Endodermal cell (in vitro differentiated cells): ENCODE results near the gene TMEM161B. TPM values are rescaled to one million over a fixed set of nuclear protein-coding genes. Genes with fewer than 3 reads are reported as not detected.

Experiments
- DNase-seq: peaks from one replicate; pipeline ENCODE4 v3.0.0-alpha.2; 2017
- H3K27ac ChIP-seq: 2 replicates; pipeline ENCODE4 v1.5.1; 2013; ENCODE audit warnings: mild to moderate bottlenecking, low read depth, low read length, moderate library complexity
- H3K27me3 ChIP-seq: 2 replicates; pipeline ENCODE4 v1.6.1; 2013; ENCODE audit warnings: mild to moderate bottlenecking, low read length, moderate library complexity; ENCODE audit not compliant: insufficient read depth, control insufficient read depth, poor library complexity, severe bottlenecking
- H3K36me3 ChIP-seq: 2 replicates; pipeline ENCODE4 v1.7.0; 2013; ENCODE audit warnings: mild to moderate bottlenecking, low read length, moderate library complexity; ENCODE audit not compliant: control insufficient read depth, insufficient read depth
- H3K4me1 ChIP-seq: one replicate; pipeline ENCODE4 v1.7.0; 2013; ENCODE audit warnings: low read length; ENCODE audit not compliant: control insufficient read depth, insufficient read depth
- H3K4me3 ChIP-seq: 2 replicates; pipeline ENCODE4 v1.5.1; 2013; ENCODE audit warnings: mild to moderate bottlenecking, low read length, moderate library complexity
- H3K9ac ChIP-seq: 2 replicates; pipeline ENCODE4 v1.6.1; 2013; ENCODE audit warnings: mild to moderate bottlenecking, low read length, moderate library complexity; ENCODE audit not compliant: poor library complexity, severe bottlenecking; ENCODE audit errors: extremely low read depth
- H3K9me3 ChIP-seq: 2 replicates; pipeline ENCODE4 v1.6.1; 2013; ENCODE audit warnings: mild to moderate bottlenecking, low read length, moderate library complexity; ENCODE audit not compliant: control insufficient read depth
- H3K27ac Mint-ChIP-seq: 2 replicates; pipeline ENCODE4 v1.8.0; 2020; ENCODE audit warnings: mixed read lengths
- H3K27me3 Mint-ChIP-seq: 2 replicates; pipeline ENCODE4 v1.8.0; 2021; ENCODE audit warnings: mild to moderate bottlenecking, mixed read lengths; ENCODE audit not compliant: insufficient read depth
- H3K36me3 Mint-ChIP-seq: 2 replicates; pipeline ENCODE4 v1.8.0; 2020; ENCODE audit warnings: low read depth, mixed read lengths
- H3K4me1 Mint-ChIP-seq: 2 replicates; pipeline ENCODE4 v1.8.0; 2020; ENCODE audit warnings: mixed read lengths
- H3K4me3 Mint-ChIP-seq: 2 replicates; pipeline ENCODE4 v1.8.0; 2020; ENCODE audit warnings: mild to moderate bottlenecking, moderate library complexity, mixed read lengths
- H3K9me3 Mint-ChIP-seq: 2 replicates; pipeline ENCODE4 v1.8.0; 2020; ENCODE audit warnings: mild to moderate bottlenecking, mixed read lengths
- WGBS, 2 experiments: methylation state at CpG; one replicate each; pipeline versions ENCODE4 v1.1.5 to v1.1.7; 2013; ENCODE audit warnings: missing lambda C conversion rate in 2 of 2, mixed read lengths in 1 of 2; ENCODE audit not compliant: insufficient coverage in 1 of 2, insufficient read length in 1 of 2; 5-methylcytosine and 5-hydroxymethylcytosine counted together
- total RNA-seq, 2 donors: library from RNA; stranded (reverse); fragmentation: NEBNext Ultra II Directional in 1 of 2; extraction: Animal tissue kit (Norgen Biotek cat#: 25700) in 1 of 2; gene quantifications; 2 replicates in 1 of 2; 3 replicates in 1 of 2; pipeline ENCODE4 v1.2.1, GENCODE V29; 2021
- TF ChIP-seq, protein P1 (sequence below): fragments of 200-600 bp; sonication (generic); conservative IDR thresholded peaks from 2 replicates; pipeline ENCODE4 v1.5.0; 2021; ENCODE audit warnings: antibody characterized with exemption, mild to moderate bottlenecking

TMEM161B gene
- total RNA-seq, 2 donors from 2014 or later: 17.2 to 18.2 TPM

- H3K27ac Mint-ChIP-seq: no peak overlapping the region
- no peaks in the 10 kb centered on the region for H3K27me3 ChIP-seq
- TF ChIP-seq, protein P1, sequence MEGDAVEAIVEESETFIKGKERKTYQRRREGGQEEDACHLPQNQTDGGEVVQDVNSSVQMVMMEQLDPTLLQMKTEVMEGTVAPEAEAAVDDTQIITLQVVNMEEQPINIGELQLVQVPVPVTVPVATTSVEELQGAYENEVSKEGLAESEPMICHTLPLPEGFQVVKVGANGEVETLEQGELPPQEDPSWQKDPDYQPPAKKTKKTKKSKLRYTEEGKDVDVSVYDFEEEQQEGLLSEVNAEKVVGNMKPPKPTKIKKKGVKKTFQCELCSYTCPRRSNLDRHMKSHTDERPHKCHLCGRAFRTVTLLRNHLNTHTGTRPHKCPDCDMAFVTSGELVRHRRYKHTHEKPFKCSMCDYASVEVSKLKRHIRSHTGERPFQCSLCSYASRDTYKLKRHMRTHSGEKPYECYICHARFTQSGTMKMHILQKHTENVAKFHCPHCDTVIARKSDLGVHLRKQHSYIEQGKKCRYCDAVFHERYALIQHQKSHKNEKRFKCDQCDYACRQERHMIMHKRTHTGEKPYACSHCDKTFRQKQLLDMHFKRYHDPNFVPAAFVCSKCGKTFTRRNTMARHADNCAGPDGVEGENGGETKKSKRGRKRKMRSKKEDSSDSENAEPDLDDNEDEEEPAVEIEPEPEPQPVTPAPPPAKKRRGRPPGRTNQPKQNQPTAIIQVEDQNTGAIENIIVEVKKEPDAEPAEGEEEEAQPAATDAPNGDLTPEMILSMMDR: no peak
- no peaks in the 10 kb centered on the region for H3K27me3 Mint-ChIP-seq
- H3K4me3 ChIP-seq: no peak overlapping the region
- H3K9ac ChIP-seq: no peak overlapping the region
- DNase-seq: no peak
- H3K4me1 ChIP-seq: no peaks in the 10 kb centered on the region
- peaks cover 26% of the 10 kb centered on the region for H3K36me3 ChIP-seq
- no peaks in the 10 kb centered on the region for H3K9me3 ChIP-seq
- H3K36me3 Mint-ChIP-seq: peaks cover 27% of the 10 kb centered on the region
- no peak overlapping the region for H3K27ac ChIP-seq
- no peaks in the 10 kb centered on the region for H3K4me1 Mint-ChIP-seq
- H3K9me3 Mint-ChIP-seq: no peaks in the 10 kb centered on the region
- no peak overlapping the region for H3K4me3 Mint-ChIP-seq
- WGBS, 2 experiments: 95% methylated on average over 1 of the region's 1 CpG; no CpG with 5 or more reads in 1 of the 2 experiments
Observed at GRCh38 chr5:88279584-88279983, 10.9 kb upstream of the TMEM161B start.

DNA sequence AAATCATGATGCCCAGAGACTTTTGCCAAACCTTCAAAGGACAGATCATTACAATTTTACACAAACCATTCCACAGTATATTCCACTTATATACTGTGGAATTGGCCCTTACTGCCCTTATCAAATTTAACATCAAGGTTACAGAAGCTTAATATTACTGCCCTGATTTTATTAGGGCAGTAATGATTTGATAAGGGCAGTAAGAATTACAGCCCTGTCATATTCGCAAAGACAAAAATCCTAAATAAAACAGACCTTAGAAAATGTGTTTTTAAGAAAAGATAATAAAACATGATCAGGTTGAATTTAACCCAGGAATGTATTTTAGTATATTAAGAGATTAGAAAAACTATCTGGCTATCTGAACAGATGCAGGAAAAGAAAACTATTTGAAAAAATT is 7.7 kb upstream of the TMEM161B start:
- no peaks in the 10 kb centered on the region for H3K9me3 ChIP-seq
- H3K9ac ChIP-seq: no peak overlapping the region
- Mint-ChIP-seq H3K9me3 (no peaks in the 10 kb centered on the region), H3K4me3 (no peak overlapping the region), H3K4me1 (peaks cover under 1% of the 10 kb centered on the region), H3K27me3 (no peaks in the 10 kb centered on the region), H3K27ac (no peak overlapping the region), H3K36me3 (peaks cover 38% of the 10 kb centered on the region)
- 100% methylated on average over 1 of the region's 1 CpG; no CpG with 5 or more reads in 1 of the 2 experiments for WGBS, 2 experiments
- H3K4me3 ChIP-seq: no peak overlapping the region
- TF ChIP-seq, protein P1: no peak
- DNase-seq: no peak
- H3K27me3 ChIP-seq: no peaks in the 10 kb centered on the region
- no peaks in the 10 kb centered on the region for H3K4me1 ChIP-seq
- no peak overlapping the region for H3K27ac ChIP-seq
- peaks cover 35% of the 10 kb centered on the region for H3K36me3 ChIP-seq

DNA sequence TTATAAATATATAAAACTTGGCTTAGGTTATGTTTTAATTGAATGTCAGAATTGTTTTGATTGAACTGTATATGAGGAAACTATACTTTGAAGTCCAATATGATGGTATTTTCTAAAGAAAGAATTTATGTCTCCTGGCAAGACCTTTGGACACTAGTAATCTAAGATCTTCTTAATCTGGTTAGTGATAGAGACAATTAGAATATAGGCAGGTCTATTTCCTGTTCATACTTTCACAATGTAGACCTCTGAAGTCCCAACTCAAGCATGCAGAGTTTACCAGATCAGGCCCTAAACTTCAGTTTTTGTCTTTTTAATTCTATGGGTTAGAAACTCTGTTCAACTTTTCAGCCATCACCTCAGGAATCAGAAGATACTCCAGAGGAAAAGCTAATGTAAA is 6.9 kb upstream of the TMEM161B start:
- Histone ChIP-seq H3K27ac (no peak overlapping the region), H3K36me3 (peaks cover 38% of the 10 kb centered on the region), H3K4me3 (no peak overlapping the region), H3K27me3 (no peaks in the 10 kb centered on the region), H3K9me3 (no peaks in the 10 kb centered on the region), H3K9ac (no peak overlapping the region), H3K4me1 (no peaks in the 10 kb centered on the region)
- TF ChIP-seq, protein P1: no peak
- Mint-ChIP-seq H3K27me3 (no peaks in the 10 kb centered on the region), H3K4me1 (peaks cover 6% of the 10 kb centered on the region), H3K36me3 (peaks cover 44% of the 10 kb centered on the region), H3K27ac (no peak overlapping the region), H3K4me3 (no peak overlapping the region), H3K9me3 (no peaks in the 10 kb centered on the region)
- no peak for DNase-seq
